H7 (cell line): ENCODE results near the gene SCCPDH. TPM values are rescaled to one million over a fixed set of nuclear protein-coding genes. Genes with fewer than 3 reads are reported as not detected.
"Not testable (repeated sequence)": the region's sequence is repeated elsewhere in the genome, so short reads cannot be mapped to it uniquely, and the experiment has no call there.

Experiments used
- DNase-seq: peaks from one replicate; pipeline ENCODE4 v3.0.0; 2012
- H3K27me3 ChIP-seq: 2 replicates; pipeline ENCODE4 v1.6.0; 2011; ENCODE audit warnings: mild to moderate bottlenecking, low read length; ENCODE audit not compliant: control insufficient read depth, insufficient read depth
- H3K36me3 ChIP-seq: replicated peaks from 2 replicates; pipeline ENCODE4 v1.5.1; 2011; ENCODE audit warnings: low read length; ENCODE audit not compliant: control insufficient read depth, insufficient read depth
- H3K4me3 ChIP-seq: 2 replicates; pipeline ENCODE4 v1.5.1; 2011; ENCODE audit warnings: low read depth, mild to moderate bottlenecking, control low read depth, low read length, moderate library complexity; ENCODE audit not compliant: insufficient read depth
- total RNA-seq: library from RNA; depleted of rRNA; stranded (reverse); fragments of >200 nt; shearing (Covaris generic); gene quantifications from 2 replicates; pipeline ENCODE4 v1.2.3, GENCODE V29; 2014

Gene SCCPDH
- total RNA-seq, 1 experiment from 2014 or later, result 11.1 TPM

DNA sequence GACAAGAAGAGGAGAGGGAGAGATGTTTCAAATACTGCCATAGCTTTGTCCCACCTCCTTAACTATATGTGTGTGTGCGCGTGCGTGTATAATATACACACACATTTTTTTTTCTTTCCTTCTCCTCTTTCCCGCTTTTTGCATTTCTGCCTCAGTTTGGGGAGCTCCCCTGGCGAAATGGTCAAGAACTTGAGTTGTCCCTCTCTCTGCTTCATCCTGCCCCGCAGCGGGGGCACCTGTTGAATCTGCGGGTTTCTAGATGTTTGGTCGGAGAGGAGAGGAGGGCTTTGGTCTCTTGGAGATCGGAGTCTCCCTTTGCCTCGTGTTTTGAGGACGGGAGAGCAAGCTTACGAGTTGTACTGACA is 504 bp downstream of the SCCPDH start:
- H3K36me3 ChIP-seq, result peaks cover 6% of the 10 kb centered on the region
- H3K27me3 ChIP-seq, result peaks cover 24% of the 10 kb centered on the region
- DNase-seq, result peak; percentile 58
- peak overlapping the region; percentile 77 for H3K4me3 ChIP-seq

DNA sequence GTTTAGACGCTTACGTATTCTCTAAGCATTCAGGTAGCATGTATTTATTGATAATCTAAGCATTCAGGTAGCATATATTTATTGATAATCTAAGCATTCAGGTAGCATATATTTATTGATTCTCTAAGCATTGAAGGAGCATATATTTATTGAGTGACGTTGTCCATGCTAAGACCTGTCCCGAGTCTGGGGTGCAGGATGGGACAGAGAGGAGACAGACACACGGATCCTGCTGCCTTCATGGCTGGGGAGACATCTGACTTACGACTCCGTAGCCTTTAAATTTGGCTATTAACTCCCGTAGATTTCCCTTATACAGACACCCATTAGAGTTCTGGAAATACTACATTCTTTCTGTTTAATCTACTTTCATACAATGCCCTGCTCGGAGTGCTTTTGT is 982 bp downstream of the SCCPDH start:
- H3K27me3 ChIP-seq, result peaks cover 24% of the 10 kb centered on the region
- H3K36me3 ChIP-seq, result peaks cover 6% of the 10 kb centered on the region
- DNase-seq, result no peak
- no peak overlapping the region for H3K4me3 ChIP-seq

DNA sequence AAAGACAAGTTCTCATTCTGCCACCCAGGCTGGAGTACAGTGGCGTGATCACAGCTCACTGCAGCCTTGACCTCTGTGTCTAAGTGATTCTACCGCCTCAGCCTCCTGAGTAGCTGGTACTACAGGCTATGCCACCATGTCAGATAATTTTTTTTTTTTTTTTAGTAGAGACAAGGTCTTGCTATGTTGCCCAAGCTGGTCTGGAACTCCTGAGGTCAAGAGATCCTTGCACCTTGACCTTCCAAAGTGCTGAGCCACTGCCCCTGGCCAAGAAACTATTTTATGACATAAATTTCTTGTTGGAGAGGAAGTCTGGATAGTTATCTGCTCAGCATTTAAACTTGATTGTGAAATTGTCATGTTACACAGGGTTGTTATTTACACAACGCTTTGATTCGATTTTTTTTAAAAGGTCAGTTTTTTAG is 2.1 kb downstream of the SCCPDH start:
- no peak for DNase-seq
- Histone ChIP-seq H3K36me3 (peaks cover 6% of the 10 kb centered on the region), H3K4me3 (no peak overlapping the region), H3K27me3 (peaks cover 24% of the 10 kb centered on the region)

DNA sequence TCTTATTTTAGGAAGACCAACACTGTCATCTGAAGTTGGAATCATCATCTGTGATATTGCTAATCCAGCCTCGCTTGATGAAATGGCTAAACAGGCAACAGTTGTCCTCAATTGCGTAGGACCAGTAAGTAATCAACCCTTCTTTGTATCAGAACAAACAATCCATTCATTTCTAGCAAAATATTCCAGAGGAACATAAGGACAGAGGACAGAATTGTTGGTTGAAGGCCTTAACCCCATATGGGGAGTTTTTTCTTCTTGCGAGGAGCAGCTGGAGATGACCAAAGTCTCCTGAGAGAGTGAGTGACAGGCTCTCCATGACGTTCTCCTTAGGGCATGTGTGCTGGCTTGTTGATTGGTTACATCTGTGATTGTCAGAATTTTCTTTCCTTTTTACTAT is 2.7 kb downstream of the SCCPDH start:
- Histone ChIP-seq H3K4me3 (no peak overlapping the region), H3K27me3 (peaks cover 24% of the 10 kb centered on the region), H3K36me3 (peaks cover 6% of the 10 kb centered on the region)
- no peak for DNase-seq

DNA sequence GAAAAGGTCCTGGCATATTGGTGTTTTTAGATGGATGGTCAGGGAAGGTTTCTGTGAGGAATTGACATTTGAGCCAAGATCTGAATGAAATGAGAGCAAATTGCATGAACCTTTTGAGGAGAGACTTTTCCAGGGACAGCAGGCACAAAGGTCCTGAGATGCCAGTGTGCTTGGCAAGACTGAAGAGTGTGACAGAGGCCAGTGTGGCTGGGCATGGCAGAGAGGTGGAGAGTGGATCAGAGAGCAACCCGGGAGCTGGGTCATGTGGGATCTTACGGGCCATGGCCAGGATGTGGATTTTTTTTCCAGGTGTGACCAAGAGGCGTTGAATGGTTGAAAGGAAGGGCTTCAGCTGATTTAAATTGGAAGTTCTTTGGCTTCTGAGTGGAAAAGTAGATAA is 3.4 kb downstream of the SCCPDH start:
- no peak for DNase-seq
- H3K27me3 ChIP-seq, result peaks cover 24% of the 10 kb centered on the region
- H3K36me3 ChIP-seq, result peaks cover 6% of the 10 kb centered on the region
- no peak overlapping the region for H3K4me3 ChIP-seq

DNA sequence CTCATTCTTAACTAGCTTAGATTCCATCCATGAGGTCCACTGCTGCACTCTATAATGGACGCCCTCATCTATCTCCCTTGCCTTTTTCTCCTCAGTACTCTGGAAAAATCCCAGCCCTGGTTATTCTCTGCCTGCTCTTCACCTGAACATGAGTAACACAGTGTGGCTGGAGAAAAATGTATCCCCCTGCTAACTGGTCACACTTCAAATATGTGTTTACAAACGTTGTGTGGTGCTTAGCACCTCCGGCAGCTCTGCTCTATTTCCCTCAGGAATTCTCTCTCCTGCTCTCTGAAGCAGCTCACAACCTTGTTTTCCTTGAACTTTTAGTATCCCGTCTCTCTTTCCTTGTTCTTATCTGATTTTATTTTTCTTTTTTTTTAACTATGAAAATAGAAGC is 4.1 kb downstream of the SCCPDH start:
- H3K4me3 ChIP-seq, result no peak overlapping the region

DNA sequence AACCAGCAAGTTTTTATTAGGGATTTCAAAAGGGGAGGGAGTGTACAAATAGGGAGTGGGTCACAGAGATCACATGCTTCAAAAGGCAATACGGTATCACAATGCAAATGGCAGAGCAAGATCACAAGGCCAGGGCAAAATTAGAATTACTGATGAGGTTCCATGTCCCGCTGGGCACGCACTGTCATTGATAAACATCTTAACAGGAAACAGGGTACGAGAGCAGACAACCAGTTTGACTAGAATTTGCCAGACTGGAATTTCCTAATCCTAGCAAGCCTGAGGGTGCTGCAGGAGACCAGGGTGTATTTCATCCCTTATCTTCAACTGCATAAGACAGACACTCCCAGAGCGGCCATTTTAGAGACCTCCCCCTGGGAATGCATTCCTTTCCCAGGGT is 4.8 kb downstream of the SCCPDH start:
- H3K36me3 ChIP-seq, DNase-seq, H3K4me3 ChIP-seq: not testable (repeated sequence)
- peaks cover 12% of the 10 kb centered on the region for H3K27me3 ChIP-seq

More for the DNA sequence above, 4.1 kb downstream of the SCCPDH start:
- DNase-seq, result no peak
- Histone ChIP-seq H3K27me3 (peaks cover 18% of the 10 kb centered on the region), H3K36me3 (peaks cover 6% of the 10 kb centered on the region)

DNA sequence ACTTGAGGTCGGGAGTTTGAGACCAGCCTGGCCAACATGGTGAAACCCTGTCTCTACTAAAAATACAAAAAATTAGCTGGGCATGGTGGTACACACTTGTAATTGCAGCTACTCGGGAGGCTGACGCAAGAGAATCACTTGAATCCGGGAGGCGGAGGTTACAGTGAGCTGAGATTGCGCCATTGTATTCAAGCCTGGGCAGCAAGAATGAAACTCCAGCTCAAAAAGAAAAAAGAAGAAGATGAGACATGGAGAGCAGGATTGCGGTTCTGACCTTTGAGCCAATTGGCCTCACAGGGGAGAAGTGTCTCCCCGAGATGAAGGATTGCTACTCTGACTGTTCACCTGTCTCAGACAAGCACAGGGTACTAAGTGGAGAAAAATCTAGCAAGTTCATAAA is 6.6 kb downstream of the SCCPDH start:
- DNase-seq, result no peak
- H3K27me3 ChIP-seq, result no peaks in the 10 kb centered on the region; the same call in 1 of the 2 replicates
- no peak overlapping the region for H3K4me3 ChIP-seq
- H3K36me3 ChIP-seq, result peaks cover 6% of the 10 kb centered on the region

DNA sequence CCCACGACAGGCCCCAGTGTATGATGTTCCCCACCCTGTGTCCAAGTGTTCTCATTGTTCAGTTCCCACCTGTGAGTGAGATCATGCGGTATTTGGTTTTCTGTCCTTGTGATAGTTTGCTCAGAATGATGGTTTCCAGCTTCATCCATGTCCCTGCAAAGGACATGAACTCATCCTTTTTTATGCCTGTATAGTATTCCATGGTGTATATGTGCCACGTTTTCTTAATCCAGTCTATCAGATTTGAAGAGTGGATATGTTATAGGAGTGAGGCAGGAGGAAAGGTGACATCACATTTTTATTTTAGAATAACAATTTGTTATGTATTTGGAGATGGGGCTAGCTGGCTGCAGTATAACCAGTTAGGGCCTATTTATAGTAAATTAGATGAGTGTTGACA is 7.7 kb downstream of the SCCPDH start:
- not testable (repeated sequence) for H3K4me3 ChIP-seq, H3K36me3 ChIP-seq, DNase-seq, H3K27me3 ChIP-seq

DNA sequence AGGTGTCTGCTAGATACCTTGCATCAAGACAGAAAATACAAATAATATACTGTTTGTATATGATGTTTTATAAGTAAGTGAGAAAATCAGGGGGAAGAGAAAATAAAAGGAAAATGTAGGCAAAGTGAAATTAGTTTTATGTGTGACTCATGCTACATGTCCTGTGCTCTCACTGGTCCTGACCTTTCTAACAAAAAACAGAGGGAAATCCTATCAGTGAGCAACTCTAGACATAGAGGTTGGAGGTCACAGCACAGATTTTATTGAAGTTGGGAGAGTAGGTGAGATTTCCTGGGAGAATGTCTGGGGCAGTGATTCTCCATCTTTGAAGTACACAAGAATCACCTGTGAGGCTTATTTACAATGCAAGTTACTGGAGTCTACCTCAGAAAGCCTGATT is 9.5 kb downstream of the SCCPDH start:
- Histone ChIP-seq H3K4me3 (no peak overlapping the region), H3K36me3 (peaks cover 2% of the 10 kb centered on the region), H3K27me3 (no peaks in the 10 kb centered on the region)
- DNase-seq, result no peak

DNA sequence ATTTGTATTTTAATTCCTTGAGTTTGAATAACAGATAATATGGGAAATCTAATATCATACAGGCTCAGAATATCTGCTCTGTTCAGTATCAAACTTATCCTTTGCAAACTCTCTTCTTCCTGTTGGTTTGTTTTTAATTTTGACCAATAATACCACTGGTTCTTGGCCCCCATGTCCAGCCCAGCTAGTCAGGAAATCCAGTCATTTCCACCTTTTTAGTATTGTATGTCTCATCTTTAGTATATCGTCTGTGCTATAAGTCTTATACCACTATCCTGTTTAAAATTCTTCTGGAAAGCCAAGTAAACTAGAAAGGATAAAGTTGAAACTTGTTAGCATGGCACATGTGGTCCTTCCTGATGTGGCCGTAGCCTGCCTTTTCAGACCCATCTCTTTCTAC is 10.7 kb downstream of the SCCPDH start:
- Histone ChIP-seq H3K36me3 (no peaks in the 10 kb centered on the region; the same call in 1 of the 2 replicates), H3K4me3 (no peak overlapping the region)
- DNase-seq, result no peak

DNA sequence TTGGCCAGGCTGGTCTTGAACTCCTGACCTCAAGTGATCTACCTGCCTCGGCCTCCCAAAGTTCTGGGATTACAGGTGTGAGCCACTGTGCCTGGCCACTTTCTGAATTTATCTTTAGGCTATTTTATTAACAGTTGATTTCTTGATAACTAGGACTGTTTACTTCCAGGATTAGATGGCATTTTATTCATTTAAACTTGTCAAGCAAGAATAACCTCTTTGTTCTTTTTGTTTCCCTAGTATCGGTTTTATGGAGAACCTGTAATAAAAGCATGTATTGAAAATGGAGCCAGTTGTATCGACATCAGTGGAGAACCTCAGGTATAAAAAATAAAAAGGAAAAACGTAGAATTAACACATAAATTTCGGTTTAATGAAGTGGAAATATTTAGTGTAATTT is 11.5 kb downstream of the SCCPDH start:
- no peak for DNase-seq
- Histone ChIP-seq H3K4me3 (no peak overlapping the region), H3K36me3 (no peaks in the 10 kb centered on the region; the same call in 1 of the 2 replicates), H3K27me3 (no peaks in the 10 kb centered on the region)

More for the DNA sequence above, 10.7 kb downstream of the SCCPDH start:
- no peaks in the 10 kb centered on the region for H3K27me3 ChIP-seq

DNA sequence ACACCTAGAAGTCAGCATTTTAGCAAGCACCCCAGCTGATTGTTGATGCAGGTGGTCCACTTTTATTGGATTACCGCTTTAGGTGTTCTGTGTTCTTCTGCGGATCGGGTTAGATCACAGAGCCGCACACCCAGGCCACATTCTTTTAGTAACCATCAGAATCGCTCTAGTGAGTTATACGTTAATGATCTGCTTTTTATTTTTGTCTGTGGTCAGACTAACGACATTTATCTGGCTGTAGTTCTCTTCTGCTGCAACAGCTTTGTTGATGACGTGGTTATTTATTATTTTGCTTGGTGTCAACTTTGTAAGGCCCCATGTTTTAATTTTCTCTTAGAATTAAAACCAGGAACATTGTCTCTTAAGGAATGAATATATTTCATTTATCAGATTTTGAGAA is 18.2 kb downstream of the SCCPDH start:
- no peak for DNase-seq
- no peaks in the 10 kb centered on the region for H3K27me3 ChIP-seq
- no peak overlapping the region for H3K4me3 ChIP-seq
- H3K36me3 ChIP-seq, result no peaks in the 10 kb centered on the region; the same call in 1 of the 2 replicates

DNA sequence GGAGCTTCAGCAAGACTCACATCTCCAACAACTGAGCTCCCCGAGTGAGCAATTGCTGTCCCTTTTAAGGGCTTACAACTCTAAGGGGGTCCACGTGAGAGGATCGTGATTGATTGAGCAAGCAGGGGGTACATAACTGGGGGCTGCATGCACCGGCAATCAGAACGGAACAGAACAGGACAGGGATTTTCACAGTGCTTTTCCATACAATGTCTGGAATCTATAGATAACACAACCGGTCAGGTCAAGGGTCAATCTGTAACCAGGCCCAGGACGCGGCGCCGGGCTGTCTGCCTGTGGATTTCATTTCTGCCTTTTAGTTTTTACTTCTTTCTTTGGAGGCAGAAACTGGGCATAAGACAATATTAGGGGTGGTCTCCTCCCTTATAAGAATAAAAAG is 21.9 kb downstream of the SCCPDH start:
- not testable (repeated sequence) for H3K4me3 ChIP-seq, DNase-seq, H3K36me3 ChIP-seq, H3K27me3 ChIP-seq

DNA sequence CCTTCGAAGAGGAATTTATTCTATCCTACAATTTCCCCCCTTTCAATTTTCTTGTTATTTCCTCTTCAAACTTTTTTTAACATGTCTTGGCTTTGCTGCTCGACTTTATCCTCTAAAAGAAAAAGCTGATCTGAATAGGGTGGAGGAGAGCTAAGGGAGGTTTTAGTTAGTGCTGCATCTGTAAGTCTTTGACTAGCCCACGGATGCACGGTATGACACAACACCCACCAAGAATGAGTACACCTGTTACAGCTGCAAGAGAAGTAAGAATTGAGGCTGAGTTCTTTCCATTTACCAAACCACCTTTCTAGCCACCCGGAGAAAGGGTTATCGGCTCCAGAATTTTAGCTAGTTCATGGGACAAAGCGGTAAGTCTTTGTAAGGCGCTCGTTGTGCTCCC is 23.8 kb downstream of the SCCPDH start:
- H3K27me3 ChIP-seq, result no peaks in the 10 kb centered on the region
- H3K4me3 ChIP-seq, result no peak overlapping the region
- no peak for DNase-seq
- H3K36me3 ChIP-seq, result no peaks in the 10 kb centered on the region; the same call in 1 of the 2 replicates

DNA sequence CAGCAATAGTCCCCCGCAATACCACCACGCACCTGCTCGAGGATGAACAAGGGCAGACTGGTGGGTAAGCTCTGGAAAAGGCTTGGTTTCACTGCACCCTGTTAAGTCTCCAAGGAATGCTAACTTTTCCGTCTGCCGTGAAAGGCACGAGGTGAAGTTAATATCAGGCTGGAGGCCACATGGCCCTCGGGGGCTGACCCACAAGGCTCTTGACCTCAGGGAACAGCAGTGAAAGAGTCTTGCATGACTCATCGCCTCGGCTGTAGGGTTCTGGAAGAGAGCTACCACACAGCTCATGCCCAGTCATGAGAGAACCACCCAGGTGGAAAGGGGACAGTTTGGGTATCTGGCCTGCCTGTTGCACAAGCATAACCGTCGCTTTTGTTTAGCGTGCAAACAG is 24.7 kb downstream of the SCCPDH start:
- DNase-seq, result no peak
- H3K4me3 ChIP-seq, result no peak overlapping the region
- no peaks in the 10 kb centered on the region; the same call in 1 of the 2 replicates for H3K36me3 ChIP-seq
- H3K27me3 ChIP-seq, result no peaks in the 10 kb centered on the region
